ACHN (cell line): Measurements from ENCODE around the gene BSN.

Experiments
- DNase-seq: peaks from one replicate; pipeline ENCODE4 v3.0.0-alpha.2; 2015
- in situ Hi-C: cut with HindIII; loops from 2 replicates; pipeline ENCODE4 v1.10.0; 2017; ENCODE audit warnings: low sequenced_read_pairs, low pct_ligation_motif_present, low pct_unique_long_range_greater_than_20kb

Gene BSN

DNA sequence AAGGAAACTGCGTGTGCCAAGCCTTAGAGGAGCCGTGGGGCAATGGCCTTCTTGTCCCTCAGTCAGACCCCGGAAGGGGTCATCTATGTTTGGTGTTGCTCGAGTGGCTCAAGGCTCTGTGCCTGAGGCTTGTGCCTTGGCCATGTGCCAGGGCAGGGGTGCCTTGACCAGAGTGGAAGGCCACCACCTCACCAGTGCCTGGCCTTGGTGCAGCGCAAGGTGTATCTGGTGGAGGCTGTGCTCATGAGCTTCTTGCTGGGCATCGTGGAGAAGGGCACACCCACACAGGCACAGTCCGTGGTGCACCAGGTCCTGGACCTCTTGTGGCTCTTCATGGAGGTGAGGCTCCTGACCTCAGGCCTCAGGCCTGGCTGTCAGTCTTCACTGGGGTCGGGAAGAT, 145.7 kb downstream of the BSN start:
- no peak for DNase-seq
- in situ Hi-C loops: no loop called here

DNA sequence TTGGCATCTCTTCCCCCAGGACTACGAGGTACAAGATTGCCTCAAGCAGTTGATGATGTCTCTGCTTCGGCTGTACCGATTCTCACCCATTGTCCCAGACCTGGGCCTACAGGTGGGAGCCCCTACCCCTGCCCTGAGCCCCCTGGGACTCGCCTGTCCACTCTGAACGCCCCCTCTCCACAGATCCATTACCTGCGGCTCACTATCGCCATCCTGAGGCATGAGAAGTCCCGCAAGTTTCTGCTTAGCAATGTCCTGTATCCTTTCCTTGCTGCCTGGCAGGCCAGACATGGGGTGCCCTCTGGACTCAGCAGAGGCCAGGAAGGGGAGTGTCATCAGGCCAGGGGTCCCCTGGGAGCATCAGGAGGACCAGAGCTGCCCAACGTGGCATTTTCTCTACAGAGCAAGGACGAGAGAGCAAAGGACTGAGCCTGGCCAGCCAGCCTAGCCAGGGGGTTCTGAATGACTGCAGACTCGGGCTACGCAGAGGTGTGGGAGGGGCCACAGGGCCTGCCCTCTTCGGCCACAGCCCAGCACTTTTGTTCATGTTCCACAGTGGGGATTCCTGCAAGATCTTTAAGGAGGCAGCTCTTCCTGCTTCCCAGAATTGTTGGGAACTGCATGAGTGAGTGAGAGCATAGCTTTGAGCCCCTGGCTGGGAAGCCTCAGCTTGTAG, 146.3 kb downstream of the BSN start:
- DNase-seq: no peak
- in situ Hi-C loops: no loop called here

DNA sequence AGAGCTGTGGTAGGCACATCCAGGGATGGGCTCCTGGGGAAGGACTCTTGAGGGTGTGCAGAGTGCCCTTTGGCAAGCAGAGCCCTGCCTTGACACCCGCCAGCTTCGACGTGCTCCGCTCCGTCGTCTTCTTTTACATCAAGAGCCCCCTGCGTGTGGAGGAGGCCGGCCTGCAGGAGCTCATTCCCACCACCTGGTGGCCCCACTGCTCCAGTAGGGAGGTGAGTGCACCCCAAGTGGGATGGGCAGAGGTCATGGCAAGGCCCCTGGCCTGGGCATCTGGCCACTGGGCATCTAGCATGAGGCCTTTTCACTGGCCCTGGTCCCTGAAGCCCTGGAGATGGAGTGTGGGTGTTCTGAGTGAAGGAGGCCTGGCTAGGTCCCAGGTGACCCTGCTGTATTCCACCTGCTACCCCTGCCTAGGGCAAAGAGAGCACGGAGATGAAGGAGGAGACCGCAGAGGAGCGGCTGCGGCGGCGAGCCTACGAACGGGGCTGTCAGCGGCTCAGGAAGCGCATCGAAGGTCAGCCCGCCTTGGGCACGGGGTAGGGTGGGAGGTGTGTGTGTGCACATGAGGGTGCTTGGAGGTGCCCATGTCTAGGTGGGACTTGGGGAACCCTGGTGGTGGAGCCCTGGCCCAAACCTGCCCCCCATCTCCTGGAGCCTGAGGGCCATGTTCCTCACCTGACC, 147.3 kb downstream of the BSN start:
- DNase-seq: peak; percentile 31
- in situ Hi-C loops: no loop called here

DNA sequence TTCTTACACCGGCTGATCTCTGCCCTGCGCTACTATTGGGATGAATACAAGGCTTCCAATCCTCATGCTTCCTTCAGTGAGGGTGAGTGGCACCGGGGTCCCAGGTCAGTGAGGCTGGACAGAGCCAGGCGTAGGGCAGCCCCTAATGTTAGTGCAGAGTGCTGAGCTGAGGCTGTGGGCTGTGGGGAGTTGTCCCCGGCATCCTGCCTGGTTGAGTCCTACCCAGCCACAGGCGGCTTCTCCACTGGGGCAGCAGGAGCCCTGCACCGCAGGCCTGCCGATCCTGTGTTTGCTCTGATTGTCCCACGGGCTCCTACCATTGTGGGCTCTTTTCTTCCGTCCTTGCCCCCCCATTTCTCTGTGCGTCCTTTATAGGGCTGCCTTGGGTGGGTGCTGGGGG, 148.4 kb downstream of the BSN start:
- in situ Hi-C loops: no loop called here
- no peak for DNase-seq

DNA sequence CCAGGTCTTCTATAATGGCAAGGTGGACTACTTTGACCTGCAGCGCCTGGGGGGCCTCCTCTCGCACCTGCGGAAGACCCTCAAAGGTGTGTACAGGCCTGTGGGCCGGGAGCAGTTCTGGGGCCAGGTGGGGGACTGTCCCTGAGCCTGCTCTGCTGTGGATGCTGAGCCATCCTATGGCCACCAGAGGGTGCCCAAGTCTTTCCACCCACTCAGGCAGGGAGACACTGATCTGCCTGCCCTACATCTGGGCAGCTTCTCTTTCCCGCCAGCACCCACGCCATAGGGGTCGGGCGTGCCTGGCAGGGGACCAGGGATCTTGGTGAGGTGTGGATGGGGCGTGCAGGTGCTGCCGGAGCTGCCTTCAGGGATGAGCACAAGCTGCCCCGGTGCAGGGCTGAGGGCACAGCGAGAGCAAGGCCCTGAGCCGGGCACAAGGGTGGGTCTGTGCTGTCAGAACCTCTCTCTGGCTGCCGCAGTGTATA, 149.2 kb downstream of the BSN start:
- peak; percentile 63 for DNase-seq

DNA sequence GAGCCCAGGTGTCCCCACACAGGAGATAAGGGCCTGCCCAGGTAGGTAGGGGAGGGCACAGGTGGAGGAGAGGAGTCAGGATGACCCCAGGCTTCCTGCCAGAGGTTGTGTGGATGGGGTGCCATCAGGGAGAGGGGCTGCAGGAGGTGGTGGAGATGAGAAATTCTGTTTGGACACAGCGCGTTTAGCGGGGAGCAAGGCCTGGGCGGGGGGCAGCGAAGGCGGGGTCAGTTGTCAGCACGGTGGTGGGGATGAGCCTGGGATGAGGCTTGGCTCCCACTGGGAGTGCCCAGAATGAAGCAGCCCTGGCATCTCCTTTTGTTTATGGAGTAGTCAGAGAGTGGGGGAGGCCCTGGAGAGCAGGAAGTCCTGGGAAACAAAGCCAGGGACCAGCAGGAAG, 149.7 kb downstream of the BSN start:
- in situ Hi-C loops: no loop called here
- no peak for DNase-seq

More for the DNA sequence above, 149.2 kb downstream of the BSN start:
- in situ Hi-C loops: no loop called here

DNA sequence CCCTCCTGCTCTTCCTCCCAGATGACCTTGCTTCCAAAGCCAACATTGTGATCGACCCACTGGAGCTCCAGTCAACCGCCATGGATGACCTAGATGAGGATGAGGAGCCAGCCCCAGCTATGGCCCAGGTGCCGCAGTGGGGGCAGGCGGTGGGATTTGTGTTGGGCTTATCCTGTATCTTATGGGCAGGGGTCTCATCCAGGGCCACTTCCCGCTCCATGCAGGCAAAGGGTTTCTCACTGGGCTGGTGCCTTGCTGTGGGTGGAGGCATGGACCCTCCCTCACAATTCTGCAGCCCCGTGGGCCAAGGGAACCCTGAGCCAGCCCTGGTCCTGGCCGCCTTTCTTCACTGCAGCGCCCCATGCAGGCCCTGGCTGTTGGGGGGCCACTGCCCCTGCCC, 150.4 kb downstream of the BSN start:
- no peak for DNase-seq
- in situ Hi-C loops: no loop called here

DNA sequence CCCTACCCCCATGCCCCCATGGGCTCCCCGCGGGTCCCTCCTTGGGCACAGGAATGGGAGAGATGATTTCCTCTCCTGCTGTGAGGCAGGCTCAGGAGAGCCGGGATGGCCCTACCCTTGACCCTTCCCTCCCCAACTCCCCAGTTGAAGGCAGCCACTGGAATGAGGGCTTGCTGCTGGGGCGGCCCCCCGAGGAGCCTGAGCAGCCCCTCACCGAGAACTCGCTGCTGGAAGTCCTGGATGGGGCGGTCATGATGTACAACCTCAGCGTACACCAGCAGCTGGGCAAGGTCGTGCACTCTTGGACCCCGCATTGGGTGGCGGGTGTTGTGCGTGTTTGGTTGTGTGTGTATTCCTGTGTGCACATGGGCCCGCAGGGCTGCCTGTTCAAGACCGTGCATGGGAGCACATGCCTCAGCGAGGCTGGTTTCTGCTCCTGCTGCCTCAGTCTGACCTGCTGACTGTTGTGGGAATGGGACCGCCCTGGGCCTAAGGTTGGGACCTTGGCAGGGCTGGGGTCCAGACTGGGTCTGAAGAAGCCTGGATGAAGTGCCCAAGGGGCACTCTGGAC, 151.2 kb downstream of the BSN start:
- in situ Hi-C loops: no loop called here

DNA sequence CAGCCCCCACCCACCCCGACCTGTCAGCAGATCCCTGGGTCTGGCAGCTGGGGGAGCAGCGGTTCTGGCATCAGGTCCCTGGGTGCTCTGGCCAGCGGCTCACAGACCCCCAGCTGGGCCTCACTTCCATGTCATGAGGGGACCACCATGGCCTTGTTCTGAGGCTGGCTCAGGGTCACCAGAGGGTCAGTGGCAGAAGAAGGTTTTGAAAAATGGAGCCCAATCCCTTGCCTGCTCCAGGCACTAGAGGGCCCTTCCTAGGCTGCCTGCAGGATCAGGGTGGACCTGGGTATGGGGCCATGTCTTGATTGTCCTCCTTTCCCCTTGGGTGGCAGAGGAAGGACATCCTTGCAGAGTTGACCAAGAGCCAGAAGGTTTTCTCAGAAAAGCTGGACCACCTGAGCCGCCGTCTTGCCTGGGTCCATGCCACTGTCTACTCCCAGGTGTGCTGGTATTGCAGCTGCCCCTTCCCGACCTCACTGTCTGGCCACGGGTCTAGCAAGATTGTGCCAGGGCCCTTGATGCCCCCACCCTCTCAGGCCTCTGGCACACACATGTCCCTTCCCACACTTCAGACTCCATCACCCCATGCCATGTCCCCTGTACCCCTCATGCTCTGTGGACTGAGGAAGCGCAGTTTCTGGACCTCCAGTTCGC, 152.3 kb downstream of the BSN start:
- DNase-seq: no peak
- in situ Hi-C loops: no loop called here

More for the DNA sequence above, 151.2 kb downstream of the BSN start:
- no peak for DNase-seq

DNA sequence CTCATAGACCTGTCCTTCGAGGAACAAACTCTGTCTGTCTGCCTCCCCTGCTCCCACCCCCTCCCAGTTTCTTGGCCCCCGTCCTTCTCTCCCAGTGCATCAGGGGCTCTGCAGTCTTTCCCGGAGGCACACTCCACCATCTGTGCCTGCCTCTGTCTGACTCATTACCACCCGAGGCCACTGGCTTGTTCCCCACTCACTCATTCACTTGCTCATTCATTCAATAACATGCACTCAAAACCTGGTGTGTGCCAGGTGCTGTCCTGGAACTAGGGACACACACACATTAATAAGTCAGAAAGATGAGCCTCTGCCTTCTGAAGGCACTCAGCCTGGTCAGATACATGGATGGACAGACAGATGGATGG, 152.8 kb downstream of the BSN start:
- peak; percentile 20 for DNase-seq
- in situ Hi-C loops: no loop called here

DNA sequence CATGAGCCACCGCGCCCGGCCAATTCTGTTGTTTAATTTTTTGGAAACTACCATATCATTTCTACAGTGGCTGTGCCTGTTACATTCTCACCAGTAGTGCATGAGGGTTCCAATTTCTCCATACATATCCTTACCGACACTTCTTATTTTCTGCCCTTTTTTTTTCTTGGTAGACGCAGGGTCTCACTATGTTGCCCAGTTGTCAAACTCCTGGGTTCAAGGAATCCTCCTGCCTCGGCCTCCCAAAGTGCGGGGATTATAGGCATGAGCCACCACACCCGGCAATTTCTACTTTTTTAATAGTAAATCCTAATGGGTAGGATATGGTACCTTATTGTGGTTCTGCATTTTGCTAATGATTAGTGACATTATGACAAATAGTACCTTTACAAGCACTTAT, 155.6 kb downstream of the BSN start:
- in situ Hi-C loops: no loop called here

DNA sequence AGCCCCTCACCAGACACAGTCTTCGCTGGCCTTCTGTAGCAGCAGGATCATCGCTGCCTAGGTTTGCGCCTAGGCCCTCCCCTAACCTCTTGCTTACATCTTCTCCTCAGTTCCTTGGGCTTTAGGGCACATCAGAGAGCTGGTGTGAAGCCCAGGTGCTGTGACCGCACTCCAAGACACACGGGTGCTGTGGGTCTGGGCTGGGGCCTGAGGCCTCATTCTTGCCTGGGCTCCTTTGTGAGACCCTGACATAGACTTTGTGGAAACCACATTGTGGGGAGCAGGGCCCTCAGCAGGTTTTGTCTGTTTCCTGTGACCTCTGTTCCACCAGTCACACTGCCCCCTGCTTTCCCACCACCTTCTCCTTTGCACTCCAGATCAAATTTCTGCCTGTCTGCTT, 157.2 kb downstream of the BSN start:
- in situ Hi-C loops: no loop called here
- no peak for DNase-seq

More for the DNA sequence above, 155.6 kb downstream of the BSN start:
- no peak for DNase-seq

DNA sequence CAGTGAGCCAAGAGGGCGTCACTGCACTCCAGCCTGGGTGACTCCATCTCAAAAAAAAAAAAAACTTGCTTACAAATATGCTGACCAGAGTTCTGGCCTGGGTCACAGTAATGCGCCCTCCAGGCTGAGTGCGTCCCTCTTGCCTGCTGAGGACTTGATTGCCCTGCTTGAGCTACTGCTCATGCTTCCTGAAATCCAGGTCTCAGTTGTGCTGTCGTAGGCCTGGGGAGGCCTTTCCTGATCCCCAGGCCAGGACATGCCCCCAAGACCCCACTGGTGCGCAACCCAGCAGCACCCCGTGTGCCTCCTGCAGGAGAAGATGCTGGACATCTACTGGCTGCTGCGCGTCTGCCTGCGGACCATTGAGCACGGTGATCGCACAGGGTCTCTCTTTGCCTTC, 157.9 kb downstream of the BSN start:
- no peak for DNase-seq
- in situ Hi-C loops: no loop called here

DNA sequence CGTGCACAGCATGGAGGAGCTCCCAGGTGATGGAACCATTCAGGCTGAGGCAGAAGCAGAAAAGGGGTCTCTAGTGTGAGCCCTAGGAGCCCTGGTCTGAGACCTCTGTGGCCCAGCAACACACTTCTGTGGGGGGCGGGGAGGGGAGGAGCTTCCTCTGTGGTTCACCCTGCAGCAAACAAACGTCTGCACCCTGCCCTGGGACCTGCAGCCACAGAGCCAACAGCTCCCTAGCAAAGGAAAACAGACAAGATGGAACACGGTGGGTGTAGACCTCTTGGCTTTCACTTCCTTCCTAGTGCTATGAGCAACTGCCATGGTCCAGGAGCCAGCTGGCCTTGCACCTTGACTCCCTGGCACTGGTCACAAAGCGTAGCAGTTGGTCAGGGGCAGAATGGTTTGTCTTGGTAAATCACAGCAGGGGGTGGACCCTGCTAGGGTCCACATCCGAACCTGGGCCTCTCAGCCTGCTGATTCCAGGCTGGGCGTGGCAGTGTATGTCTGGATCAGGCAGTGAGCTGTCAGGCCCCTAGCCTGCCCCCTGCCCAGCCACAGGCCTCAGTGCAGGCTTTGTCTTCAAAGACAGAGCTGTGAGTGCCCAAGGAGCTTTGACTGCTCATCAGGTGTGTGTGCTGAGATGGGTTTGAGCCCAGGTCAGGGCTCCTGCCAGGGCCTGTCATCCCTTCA, 158.5 kb downstream of the BSN start:
- no peak for DNase-seq

DNA sequence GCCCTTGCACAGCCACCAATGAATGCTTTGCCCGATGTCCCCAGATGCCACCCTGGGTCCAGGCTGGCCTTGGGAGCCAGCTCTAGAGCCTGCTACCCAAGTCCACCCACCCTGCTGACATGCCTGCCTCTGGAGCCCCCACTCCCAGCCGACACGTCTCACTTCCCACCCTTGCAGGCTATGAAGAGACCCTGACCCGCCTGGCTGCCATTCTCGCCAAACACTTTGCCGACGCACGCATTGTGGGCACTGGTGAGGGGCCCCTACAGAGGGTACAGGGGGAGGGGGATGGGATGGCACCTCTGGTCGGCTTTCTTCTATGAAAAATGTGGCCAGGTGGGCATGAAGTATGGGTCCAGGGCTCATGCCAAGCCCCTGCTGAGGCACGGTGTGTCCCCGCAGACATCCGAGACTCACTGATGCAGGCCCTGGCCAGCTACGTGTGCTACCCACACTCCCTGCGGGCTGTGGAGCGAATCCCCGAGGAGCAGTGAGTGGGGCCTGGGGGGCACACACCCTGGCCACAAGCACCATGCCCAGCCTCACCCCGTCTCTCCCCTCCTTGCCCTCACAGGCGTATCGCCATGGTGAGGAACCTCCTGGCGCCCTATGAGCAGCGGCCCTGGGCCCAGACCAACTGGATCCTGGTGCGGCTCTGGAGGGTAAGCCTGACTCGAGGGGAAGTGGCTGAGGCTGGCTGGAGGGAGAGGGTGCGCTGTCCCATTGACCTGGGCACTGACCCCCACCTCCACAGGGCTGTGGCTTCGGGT, 159.2 kb downstream of the BSN start:
- DNase-seq: no peak
- in situ Hi-C loops: no loop called here

More for the DNA sequence above, 158.5 kb downstream of the BSN start:
- in situ Hi-C loops: no loop called here

DNA sequence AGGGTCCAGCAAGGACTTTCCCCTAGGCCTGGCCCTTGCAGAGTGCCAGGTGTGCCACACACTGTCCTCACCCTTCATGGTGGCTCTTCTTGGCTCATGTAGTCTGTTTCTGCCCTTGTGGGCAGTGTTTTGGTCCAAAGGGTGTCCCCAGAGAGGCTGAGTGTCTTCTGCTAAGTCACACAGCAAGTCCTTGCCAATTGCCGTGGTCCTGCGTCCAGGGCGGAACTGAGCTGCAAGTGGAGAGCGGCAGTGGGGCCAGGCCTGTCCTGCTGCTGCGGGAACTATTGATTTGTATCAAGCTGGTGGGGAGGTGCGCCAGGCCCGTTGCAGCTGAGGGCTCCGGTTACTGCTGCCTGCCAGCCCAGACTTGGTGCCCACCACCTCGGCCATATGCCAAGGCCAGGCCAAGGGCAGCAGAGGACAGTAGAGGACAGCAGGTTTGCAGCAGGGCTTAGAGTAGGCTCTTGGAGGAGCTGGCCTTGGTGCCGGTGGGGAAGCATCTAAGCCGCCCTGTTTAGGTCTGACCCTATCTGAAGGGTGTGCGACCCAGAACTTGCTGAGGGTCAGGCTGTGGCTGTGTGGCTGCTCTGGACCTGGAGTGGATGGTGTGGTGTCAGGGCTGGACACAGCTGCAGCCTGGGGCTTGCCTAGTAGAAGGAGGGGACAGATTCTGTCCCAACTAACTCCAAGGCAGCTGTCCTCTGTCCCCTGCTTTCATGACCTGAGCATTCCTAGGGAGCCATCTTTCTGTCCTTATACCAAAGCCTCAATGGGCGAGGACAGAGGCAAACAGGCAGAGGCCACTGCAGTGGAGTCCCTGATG, 160.7 kb downstream of the BSN start:
- no peak for DNase-seq
- in situ Hi-C loops: no loop called here

DNA sequence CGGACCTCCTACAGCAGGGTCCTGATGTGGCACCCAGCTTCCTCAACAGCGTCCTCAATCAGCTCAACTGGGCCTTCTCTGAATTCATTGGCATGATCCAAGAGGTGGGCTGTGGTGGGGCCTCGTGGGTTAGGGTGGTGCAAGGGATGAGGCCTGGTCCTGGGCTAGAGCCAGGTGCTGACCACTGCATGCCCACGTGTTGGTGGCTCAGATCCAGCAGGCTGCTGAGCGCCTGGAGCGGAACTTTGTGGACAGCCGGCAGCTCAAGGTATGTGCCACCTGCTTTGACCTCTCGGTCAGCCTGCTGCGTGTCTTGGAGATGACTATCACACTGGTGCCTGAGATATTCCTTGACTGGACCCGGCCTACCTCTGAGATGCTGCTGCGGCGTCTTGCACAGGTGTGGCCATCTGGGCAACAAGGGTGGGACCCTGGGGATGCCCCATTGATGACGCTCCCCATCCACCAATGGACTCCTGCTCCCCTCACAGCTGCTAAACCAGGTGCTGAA, 161.4 kb downstream of the BSN start:
- no peak for DNase-seq
- in situ Hi-C loops: no loop called here
